AG09309 (cell line): ENCODE measurements around the gene SLC31A1.

ENCODE experiments used
- DNase-seq: peaks from one replicate; pipeline ENCODE4 v3.0.0-alpha.2; 2010; ENCODE audit warnings: low read depth
- H3K4me3 ChIP-seq: 2 replicates; pipeline ENCODE4 v1.5.1; 2011; ENCODE audit warnings: mild to moderate bottlenecking, low read depth, low read length, moderate library complexity; ENCODE audit not compliant: control insufficient read depth
- TF ChIP-seq, protein P1 (sequence below): IDR thresholded peaks from 2 replicates; pipeline ENCODE4 v1.5.1; 2011; ENCODE audit warnings: mild to moderate bottlenecking, low read depth, low read length, inconsistent platforms; ENCODE audit not compliant: insufficient read depth, control insufficient read depth; ENCODE audit errors: missing control alignments

Gene SLC31A1

DNA sequence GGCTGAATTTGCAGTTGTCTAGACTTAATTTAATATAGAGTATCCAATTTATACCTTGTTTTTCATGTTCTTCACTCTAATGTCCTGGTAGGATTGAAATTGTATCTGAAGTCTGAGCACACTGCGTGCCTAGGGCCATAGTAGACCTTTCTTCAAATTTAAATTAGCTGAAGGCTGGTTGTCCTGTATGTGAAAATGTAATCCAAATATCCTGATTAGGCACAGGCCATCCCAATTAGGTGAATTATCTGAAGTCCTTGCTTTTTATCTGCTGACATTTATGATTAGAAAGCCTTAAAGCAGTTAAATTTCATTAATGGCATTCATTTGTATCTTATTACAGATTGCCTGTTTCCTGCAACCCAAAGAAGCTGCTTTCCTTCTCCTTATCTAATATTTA is 33.6 kb downstream of the SLC31A1 start:
- TF ChIP-seq, protein P1, sequence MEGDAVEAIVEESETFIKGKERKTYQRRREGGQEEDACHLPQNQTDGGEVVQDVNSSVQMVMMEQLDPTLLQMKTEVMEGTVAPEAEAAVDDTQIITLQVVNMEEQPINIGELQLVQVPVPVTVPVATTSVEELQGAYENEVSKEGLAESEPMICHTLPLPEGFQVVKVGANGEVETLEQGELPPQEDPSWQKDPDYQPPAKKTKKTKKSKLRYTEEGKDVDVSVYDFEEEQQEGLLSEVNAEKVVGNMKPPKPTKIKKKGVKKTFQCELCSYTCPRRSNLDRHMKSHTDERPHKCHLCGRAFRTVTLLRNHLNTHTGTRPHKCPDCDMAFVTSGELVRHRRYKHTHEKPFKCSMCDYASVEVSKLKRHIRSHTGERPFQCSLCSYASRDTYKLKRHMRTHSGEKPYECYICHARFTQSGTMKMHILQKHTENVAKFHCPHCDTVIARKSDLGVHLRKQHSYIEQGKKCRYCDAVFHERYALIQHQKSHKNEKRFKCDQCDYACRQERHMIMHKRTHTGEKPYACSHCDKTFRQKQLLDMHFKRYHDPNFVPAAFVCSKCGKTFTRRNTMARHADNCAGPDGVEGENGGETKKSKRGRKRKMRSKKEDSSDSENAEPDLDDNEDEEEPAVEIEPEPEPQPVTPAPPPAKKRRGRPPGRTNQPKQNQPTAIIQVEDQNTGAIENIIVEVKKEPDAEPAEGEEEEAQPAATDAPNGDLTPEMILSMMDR, result no peak
- DNase-seq, result no peak

DNA sequence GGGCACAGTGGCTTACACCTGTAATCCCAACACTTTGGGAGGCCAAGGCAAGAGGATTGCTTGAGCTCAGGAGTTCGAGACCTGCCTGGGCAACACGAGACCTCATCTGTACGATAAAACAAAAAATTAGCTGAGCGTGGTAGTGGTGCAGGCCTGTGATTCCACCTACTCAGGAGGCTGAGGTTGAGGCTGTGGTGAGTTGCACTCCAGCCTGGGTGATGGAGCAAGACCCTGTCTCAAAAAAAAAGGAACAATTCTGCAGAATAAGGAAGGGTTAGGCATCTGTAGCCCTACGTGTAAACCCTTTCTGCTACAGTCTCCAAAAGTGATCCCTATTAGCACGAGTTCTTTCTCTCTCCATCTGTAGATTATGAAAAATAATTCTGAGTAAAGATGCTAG is 34.1 kb downstream of the SLC31A1 start:
- no peak for DNase-seq
- no peak overlapping the region for H3K4me3 ChIP-seq
- TF ChIP-seq, protein P1, result no peak

More for the DNA sequence above, 33.6 kb downstream of the SLC31A1 start:
- no peak overlapping the region for H3K4me3 ChIP-seq

DNA sequence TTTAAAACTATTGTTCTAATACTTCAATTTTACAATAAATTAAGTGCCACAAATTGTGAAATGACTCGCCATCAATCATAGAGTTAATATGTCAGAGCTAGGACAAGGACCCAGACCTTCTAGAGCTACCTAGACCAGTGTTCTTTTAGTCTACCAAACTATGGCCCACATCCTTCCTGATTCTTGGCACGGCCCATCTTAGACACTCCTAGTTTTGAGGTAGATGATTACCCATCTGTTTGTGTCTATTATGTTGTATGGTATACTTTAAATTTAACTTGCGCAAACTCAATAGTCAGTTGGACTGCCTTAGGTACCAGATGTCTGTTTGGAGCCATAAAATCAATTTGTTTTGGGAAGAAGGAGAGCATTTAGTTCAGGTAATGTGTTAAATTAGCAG is 36.5 kb downstream of the SLC31A1 start:
- DNase-seq, result no peak
- H3K4me3 ChIP-seq, result no peak overlapping the region
- TF ChIP-seq, protein P1, result no peak

DNA sequence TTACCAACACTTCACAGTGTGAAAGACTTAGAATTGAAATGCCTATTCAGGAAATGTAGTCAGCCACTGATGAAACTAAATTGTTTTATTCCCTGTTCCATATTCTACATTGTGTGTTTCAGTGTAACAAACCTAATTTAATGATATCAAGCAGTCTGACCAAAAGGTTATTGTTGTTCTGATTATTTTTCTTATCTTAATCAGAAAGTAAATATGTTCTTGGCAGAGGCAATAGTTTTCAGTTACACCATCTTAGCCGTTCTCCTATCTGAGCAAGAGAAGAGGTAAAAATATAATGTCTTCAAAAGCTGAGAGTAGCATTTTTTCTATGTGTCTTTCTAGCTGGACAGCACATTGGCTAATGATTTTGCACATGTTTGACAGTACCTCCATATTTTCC is 36.9 kb downstream of the SLC31A1 start:
- TF ChIP-seq, protein P1, result no peak
- DNase-seq, result no peak
- no peak overlapping the region for H3K4me3 ChIP-seq

DNA sequence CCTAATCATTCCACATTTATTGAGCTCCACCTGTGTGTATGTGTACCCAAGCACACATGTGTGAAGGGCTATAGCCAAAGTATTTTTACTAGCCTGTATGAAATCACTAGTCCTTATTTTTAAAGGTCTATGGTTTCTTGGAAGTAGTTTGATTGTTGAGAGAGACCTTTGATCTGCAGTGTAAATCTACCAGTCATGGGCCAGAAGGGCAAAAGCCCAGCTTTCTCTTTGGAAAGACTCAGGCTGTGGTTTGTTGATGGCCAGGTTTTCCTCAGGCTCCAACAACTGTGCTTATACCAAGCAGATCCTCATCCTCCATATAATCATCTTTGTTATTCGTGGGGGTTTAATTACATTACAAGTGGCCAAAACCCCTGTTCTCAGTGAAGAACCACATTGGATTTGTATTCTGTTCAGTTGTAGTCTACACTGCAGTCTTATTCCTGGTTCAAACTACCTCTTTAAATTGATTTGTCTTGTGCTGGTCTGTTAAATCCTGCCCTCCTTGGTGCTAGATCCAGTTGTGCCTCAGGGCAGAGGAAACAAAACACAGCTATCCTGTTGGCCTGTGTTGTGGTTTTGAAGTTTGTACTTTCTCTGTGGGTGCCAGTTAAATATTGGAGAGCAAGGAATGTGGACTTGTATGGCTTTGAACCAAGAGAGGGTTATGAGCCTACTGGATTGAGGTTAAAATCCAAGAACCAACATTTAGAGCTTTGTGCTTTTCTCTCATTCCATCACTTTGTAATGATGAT is 40.8 kb downstream of the SLC31A1 start:
- no peak for DNase-seq
- H3K4me3 ChIP-seq, result no peak overlapping the region
- TF ChIP-seq, protein P1, result no peak

DNA sequence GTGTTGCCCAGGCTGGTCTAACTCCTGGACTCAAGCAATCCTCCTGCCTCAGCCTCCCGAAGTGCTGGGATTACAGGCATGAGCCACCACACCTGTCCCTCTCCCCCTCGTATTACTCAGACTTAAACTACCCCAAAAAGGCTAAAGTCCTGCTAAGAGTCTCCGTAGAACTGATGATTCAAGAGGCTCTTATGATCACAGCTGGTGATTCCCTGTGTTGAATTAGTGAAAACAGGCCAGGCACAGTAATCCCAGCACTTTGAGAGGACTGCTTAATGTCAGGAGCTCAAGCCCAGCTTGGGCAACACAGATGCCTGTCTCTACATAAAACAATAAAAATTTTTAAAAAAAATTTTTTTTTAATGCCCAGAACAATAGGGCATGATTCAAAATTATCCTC is 44.8 kb downstream of the SLC31A1 start:
- DNase-seq, result no peak
- no peak overlapping the region for H3K4me3 ChIP-seq
- TF ChIP-seq, protein P1, result no peak

DNA sequence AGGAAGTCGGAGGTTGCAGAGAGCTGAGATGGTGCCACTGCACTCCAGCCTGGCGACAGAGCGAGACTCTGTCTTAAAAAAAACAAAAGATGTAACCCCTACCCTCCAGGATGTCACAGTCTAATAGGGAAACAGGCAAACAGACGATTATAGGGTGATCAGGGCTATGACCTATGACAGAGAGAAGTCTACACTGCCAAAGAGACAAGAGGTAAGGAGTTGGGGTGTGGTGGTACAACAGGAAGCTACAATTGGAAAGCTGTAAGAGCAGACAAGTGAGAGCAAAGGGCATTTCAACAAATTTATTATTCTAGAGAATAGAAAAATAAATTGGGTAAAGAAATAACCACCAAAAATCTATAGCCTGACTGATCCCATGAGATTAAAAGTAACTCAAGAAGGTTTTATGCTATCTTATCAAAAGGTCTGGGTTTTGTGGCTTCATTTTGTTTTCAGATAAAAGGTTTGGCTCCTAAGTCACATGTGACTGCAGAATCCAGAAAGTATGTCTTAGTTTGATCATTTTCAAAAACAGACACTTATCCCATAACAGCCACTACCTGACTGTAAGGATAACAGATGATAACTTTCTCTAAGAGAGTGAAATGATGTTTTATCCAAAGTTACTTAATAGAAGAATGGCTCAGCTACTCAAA is 46.7 kb downstream of the SLC31A1 start:
- H3K4me3 ChIP-seq, result no peak overlapping the region
- TF ChIP-seq, protein P1, result no peak
- DNase-seq, result no peak
